Measurements from ENCODE around the gene OR52K2. TPM values are rescaled to one million over a fixed set of nuclear protein-coding genes. Genes with fewer than 3 reads are reported as not detected.
"Not testable (repeated sequence)": the region's sequence is repeated elsewhere in the genome, so short reads cannot be mapped to it uniquely, and the experiment has no call there.

OR52K2 gene
- polyA plus RNA-seq = not detected in 2 replicates
- polyA minus RNA-seq = not detected in 2 replicates

GRCh38 chr11:4448995-4449394 is at the start of gene OR52K2:
Gene OR52K2, plus strand, starts transcription at chr11:4449295. Its CDS starts 45 bp downstream, at chr11:4449340.
- TF ChIP-seq EZH2 (IDR thresholded peaks at IDR 0.05; ENCODE audit: borderline replicate concordance, insufficient read depth, low read length, poor library complexity, severe bottlenecking) (no peak), EP300 (conservative IDR thresholded peaks at IDR 0.05; ENCODE audit: poor library complexity, severe bottlenecking) (no peak), MXI1 (conservative IDR thresholded peaks at IDR 0.05; ENCODE audit: poor library complexity, severe bottlenecking) (no peak), SMC3 (conservative IDR thresholded peaks at IDR 0.05; ENCODE audit: poor library complexity) (no peak), RAD21 (conservative IDR thresholded peaks at IDR 0.05) (no peak), POLR2AphosphoS5 (IDR thresholded peaks at IDR 0.05) (no peak), CTCF (IDR thresholded peaks at IDR 0.05; ENCODE audit: poor library complexity, severe bottlenecking) (no peak), TAF1 (IDR thresholded peaks at IDR 0.05; ENCODE audit: low read depth) (no peak)
- TF ChIP-seq, protein P1, sequence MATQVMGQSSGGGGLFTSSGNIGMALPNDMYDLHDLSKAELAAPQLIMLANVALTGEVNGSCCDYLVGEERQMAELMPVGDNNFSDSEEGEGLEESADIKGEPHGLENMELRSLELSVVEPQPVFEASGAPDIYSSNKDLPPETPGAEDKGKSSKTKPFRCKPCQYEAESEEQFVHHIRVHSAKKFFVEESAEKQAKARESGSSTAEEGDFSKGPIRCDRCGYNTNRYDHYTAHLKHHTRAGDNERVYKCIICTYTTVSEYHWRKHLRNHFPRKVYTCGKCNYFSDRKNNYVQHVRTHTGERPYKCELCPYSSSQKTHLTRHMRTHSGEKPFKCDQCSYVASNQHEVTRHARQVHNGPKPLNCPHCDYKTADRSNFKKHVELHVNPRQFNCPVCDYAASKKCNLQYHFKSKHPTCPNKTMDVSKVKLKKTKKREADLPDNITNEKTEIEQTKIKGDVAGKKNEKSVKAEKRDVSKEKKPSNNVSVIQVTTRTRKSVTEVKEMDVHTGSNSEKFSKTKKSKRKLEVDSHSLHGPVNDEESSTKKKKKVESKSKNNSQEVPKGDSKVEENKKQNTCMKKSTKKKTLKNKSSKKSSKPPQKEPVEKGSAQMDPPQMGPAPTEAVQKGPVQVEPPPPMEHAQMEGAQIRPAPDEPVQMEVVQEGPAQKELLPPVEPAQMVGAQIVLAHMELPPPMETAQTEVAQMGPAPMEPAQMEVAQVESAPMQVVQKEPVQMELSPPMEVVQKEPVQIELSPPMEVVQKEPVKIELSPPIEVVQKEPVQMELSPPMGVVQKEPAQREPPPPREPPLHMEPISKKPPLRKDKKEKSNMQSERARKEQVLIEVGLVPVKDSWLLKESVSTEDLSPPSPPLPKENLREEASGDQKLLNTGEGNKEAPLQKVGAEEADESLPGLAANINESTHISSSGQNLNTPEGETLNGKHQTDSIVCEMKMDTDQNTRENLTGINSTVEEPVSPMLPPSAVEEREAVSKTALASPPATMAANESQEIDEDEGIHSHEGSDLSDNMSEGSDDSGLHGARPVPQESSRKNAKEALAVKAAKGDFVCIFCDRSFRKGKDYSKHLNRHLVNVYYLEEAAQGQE (IDR thresholded peaks at IDR 0.05; ENCODE audit: borderline replicate concordance) = no peak
- Histone ChIP-seq H3K4me2 (ENCODE audit: low read length) (no peak within 1 kb of the TSS), H3K27ac (ENCODE audit: low read length) (no peak within 1 kb of the TSS), H3K79me2 (replicated peaks; ENCODE audit: insufficient read depth, low read length) (no peaks in the 10 kb centered on the region), H3K27me3 (ENCODE audit: insufficient read depth, low read depth, low read length) (no peaks in the 10 kb centered on the region), H4K20me1 (ENCODE audit: insufficient read depth) (no peaks in the 10 kb centered on the region), H3F3A (ENCODE audit: insufficient read depth, low read length, poor library complexity, severe bottlenecking) (no peaks in the 10 kb centered on the region), H3K9me2 (ENCODE audit: insufficient read depth, low read length) (no peaks in the 10 kb centered on the region), H3K36me3 (ENCODE audit: insufficient read depth, low read length) (no peaks in the 10 kb centered on the region), H2AFZ (ENCODE audit: low read depth, low read length) (no peak within 1 kb of the TSS), H3K9me3 (ENCODE audit: low read length) (no peaks in the 10 kb centered on the region), H3K4me3 (ENCODE audit: low read length) (no peak within 1 kb of the TSS), H3K9ac (ENCODE audit: low read length) (no peak within 1 kb of the TSS)

GRCh38 chr11:4406206-4406605 is 42.9 kb upstream of the OR52K2 start:
- not testable (repeated sequence) for H3K27me3 ChIP-seq (ENCODE audit: insufficient read depth, low read depth, low read length); H3K4me2 ChIP-seq (ENCODE audit: low read length); H3K9ac ChIP-seq (ENCODE audit: low read length); H3K9me2 ChIP-seq (ENCODE audit: insufficient read depth, low read length); H3K9me3 ChIP-seq (ENCODE audit: low read length); H3F3A ChIP-seq (ENCODE audit: insufficient read depth, low read length, poor library complexity, severe bottlenecking); H2AFZ ChIP-seq (ENCODE audit: low read depth, low read length); H3K4me3 ChIP-seq (ENCODE audit: low read length); H3K27ac ChIP-seq (ENCODE audit: low read length); H3K36me3 ChIP-seq (ENCODE audit: insufficient read depth, low read length); H3K79me2 ChIP-seq (replicated peaks; ENCODE audit: insufficient read depth, low read length); H4K20me1 ChIP-seq (ENCODE audit: insufficient read depth)

DNA sequence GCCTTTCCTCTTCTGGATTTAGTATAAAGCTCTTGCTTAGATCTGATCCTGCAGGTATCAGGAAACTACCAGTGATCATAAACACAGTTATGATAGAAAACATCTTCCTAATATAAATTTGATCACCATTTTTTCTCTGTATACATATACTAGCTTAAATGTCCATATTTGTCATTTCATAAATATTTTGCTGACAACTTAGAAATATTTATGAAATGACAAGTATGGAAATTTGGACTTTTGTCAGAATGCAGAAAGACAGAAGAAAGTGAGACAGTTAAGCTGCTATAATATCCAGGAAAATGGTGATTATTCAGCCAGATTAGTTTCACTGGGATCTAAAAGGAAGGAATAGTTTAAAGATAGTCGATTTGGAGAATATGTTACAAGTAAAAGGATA is 32.8 kb upstream of the OR52K2 start:
- Histone ChIP-seq H3K4me2 (ENCODE audit: low read length) (no peak overlapping the region), H4K20me1 (ENCODE audit: insufficient read depth) (no peaks in the 10 kb centered on the region), H3K9ac (ENCODE audit: low read length) (no peak overlapping the region), H3K27ac (ENCODE audit: low read length) (no peak overlapping the region), H2AFZ (ENCODE audit: low read depth, low read length) (no peak overlapping the region), H3K27me3 (ENCODE audit: insufficient read depth, low read depth, low read length) (no peaks in the 10 kb centered on the region), H3F3A (ENCODE audit: insufficient read depth, low read length, poor library complexity, severe bottlenecking) (no peaks in the 10 kb centered on the region), H3K9me2 (ENCODE audit: insufficient read depth, low read length) (no peaks in the 10 kb centered on the region), H3K36me3 (ENCODE audit: insufficient read depth, low read length) (no peaks in the 10 kb centered on the region), H3K79me2 (replicated peaks; ENCODE audit: insufficient read depth, low read length) (no peaks in the 10 kb centered on the region), H3K4me3 (ENCODE audit: low read length) (no peak overlapping the region), H3K9me3 (ENCODE audit: low read length) (no peaks in the 10 kb centered on the region)
- no peak for TF ChIP-seq EP300 (conservative IDR thresholded peaks at IDR 0.05; ENCODE audit: poor library complexity, severe bottlenecking)
- TF ChIP-seq EZH2 (IDR thresholded peaks at IDR 0.05; ENCODE audit: borderline replicate concordance, insufficient read depth, low read length, poor library complexity, severe bottlenecking) = no peak
- TF ChIP-seq MXI1 (conservative IDR thresholded peaks at IDR 0.05; ENCODE audit: poor library complexity, severe bottlenecking) = no peak
- TF ChIP-seq CTCF (IDR thresholded peaks at IDR 0.05; ENCODE audit: poor library complexity, severe bottlenecking) = no peak
- no peak for TF ChIP-seq TAF1 (IDR thresholded peaks at IDR 0.05; ENCODE audit: low read depth)
- TF ChIP-seq, protein P1 (IDR thresholded peaks at IDR 0.05; ENCODE audit: borderline replicate concordance) = no peak
- no peak for TF ChIP-seq POLR2AphosphoS5 (IDR thresholded peaks at IDR 0.05)
- no peak for TF ChIP-seq SMC3 (conservative IDR thresholded peaks at IDR 0.05; ENCODE audit: poor library complexity)
- TF ChIP-seq RAD21 (conservative IDR thresholded peaks at IDR 0.05) = no peak
